Measurements from ENCODE around the gene PARS2.
"Not testable (repeated sequence)": the region's sequence is repeated elsewhere in the genome, so short reads cannot be mapped to it uniquely, and the experiment has no call there.

The PARS2 gene

DNA sequence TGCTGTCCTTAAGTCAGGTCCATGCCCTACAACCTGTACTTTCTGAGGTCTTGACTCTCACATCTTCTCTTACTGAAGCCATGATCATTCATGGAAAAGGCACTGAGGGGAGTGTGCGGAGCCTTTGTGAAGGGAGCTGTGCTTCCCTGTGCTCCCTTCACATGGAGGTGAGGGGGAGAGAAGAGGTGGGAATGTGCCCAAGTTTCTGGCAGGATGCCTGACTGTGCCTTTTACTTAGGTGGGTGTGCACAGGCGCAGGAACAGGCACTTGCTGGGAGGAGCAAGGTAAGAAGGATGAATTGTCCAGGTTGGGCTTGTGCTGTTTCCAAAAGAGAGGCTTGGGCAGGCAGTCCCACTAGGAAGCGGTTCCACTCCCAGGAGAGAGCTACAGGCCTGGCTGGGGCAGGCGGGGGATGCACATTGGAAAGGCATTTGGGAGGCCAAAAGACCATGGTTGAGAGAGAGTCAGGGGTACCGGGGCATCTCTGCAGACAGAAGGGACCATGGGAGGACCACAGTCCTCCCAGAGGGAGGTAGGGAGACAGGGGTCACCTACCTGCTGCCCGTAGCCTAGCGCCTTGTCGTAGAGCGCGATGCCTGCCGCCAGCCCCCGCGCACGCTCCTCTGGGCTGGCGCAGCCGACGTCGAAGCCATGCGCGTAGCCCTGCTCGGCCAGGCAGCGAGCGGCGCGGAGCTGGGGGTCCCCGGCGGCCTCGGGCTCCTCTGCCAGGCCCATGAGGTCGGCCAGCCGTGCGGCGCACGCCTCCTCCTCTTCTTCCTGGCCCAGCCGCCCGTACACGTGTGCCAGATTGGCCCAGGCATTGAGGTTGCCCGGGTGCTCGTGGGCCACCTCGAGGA is 35.9 kb upstream of the PARS2 start:
- DNase-seq (ENCODE audit: low read depth in 2 of 2, low spot score in 1 of 2), result no peak

DNA sequence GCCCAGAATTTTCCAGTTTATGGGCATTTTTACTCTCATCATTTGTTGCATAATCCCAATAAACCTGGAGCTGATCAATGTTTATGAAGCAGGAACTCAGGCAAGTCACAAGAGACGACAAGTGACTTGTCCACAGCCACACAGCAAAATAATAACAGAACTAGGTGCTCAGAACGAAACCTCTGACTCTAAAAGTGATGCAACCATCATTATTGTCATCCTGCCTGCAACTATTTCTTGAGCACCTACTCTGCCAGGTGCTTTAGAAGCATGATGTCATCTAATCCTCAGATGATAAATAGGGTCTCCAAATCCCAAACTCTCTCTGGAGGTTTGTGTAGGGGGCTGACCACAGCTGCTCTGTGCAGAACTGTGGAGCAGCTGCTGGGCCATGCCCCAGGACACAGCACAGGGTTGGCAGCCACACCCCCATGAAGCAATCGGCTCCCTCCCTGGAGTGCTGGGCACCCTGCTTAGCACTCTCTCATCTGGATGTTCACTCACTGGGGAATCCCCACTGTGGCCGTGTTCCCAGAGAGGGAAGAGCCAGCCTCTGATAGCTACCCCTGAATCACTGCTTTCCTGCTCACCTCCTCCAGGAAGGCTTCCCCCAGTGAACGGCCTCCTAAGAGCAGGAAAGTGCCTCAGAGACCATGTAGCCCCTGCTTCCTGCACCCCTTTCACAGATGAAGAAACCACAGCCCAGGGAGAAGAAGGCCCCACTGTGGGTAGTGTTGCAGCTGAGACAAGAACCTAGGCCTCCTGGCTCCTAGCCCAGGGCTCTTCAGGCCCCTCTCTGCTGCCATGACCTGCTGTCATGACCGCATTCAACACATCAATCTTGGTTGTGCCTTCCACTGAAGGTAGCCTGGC is 34.7 kb upstream of the PARS2 start:
- DNase-seq (ENCODE audit: low read depth in 2 of 2, low spot score in 1 of 2), result peak in 1 of 2 donors; percentile 2

DNA sequence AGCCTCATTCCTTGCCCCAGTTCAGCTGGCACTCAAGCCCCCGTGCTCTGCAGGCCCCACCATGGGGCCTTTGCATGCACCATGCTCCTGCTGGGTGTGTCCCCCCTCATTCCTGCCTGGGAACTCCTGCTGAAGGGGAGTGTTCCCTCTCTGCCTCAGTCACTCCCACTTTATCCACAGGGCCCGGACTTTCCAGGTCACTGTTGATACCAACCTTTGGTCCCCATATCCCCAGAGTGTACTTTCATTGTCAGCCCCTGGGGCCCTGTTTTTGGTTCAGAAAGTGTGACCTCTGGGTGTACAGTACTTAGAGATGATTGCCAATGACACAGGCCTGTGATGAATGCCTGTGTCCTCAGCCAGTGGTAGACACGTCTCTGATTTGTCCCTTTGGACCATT is 33.9 kb upstream of the PARS2 start:
- no peak for DNase-seq (ENCODE audit: low read depth in 2 of 2, low spot score in 1 of 2)

DNA sequence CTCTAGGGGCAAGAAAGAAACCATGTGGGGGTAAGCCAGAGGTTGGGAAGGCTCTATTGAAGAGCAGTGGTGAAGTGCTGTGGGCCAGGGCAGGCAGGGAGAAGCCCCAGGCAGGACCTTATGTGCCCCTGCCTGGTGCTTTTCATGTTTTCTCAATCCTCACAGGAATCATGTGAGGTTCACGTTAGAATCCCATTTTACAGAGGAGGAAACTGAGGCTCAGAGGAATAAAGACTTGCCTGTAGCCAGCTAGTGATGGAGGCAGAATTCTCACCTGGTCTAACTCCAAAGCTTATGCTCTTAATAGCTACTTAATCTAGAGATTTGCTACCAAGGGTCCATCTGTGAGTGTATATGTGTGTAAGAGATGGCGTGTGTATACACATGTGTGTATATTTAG is 32.6 kb upstream of the PARS2 start:
- no peak for DNase-seq (ENCODE audit: low read depth in 2 of 2, low spot score in 1 of 2)

DNA sequence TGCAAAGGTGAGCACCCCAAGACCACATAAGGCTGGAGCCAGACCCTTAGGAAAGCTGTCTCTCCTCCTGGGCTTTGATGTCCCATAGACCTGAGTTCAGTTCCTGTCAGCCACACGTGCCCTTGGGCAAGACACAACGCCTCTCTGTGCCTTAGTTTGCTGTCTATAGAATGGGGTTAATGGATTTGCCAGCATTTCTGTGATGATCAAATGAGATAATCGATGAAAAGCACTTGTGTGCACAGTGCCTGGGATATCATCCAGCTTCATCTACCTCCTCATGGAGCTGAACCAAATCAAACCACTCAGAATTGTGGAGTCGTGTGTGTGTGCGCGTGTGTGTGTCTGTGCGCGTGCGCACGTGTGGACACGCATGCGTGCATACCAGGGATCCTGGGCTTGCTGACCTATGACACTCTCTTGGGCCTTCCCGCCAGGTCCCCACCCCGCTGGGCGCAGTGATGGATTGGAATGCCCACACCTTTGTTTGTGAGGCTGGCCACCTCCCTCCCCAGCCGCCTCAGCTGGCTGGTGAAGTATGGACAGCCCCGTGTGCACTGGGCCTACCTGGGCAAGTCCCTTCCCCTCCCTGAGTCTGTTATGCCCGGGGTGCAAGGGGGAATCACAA is 31.6 kb upstream of the PARS2 start:
- no peak for DNase-seq (ENCODE audit: low read depth in 2 of 2, low spot score in 1 of 2)

DNA sequence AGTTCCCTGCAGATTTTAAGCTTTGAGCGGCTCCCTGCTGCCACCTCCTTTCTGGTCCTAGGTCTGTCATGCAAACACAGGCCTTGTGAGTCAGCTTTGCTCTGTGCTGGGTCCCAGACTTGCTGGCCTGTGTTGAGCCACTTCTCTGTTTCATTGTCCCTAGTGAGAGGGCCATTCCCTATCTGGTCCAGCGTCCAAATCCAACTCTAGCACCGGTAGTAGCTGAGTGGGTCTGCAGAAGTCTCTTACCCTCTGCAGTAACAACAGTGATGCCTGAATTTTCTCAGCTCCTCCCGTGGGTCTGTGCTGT is 31.0 kb upstream of the PARS2 start:
- DNase-seq (ENCODE audit: low read depth in 2 of 2, low spot score in 1 of 2), result no peak

DNA sequence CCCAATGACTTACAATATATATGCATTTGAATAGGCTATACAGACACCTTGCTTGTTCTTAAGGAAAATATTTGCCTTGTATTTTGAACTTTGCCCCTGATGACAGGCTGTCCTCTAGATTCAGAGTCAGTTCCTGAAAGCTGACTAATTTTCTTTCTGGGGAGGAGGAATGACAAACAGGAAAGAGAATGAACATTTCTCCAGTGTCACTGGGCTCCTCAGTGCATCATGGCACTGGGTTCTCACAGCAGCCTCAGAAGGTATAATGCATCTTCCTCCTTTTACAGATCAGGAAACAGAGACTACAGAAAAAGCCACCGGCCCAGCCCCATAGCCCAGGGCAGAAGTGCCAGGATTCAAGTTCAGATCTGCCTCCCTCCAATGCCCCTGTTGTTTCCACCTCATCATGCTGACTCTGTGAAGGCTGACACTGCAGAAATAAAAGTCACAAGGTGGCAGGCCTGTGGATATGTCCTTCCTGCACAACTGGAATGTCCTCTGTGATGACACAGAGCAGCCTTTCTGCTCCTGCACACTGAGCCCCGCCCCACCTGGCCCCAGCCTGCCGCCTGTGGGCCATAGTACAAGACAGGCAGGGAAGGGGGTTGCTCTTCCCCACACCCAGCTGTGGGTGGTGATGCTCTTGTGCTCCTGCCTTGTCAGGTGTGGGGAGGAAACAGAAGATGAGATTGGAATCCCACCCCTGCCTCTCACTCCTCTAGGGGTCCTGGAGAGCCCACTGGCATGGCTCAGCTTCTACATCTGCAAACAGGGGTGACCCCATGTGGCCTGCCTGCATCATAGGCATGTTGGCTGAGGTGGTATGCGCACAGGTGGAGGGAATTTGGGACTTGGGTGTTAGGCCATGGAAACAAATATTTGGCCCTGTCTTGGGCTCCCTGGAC is 30.4 kb upstream of the PARS2 start:
- no peak for DNase-seq (ENCODE audit: low read depth in 2 of 2, low spot score in 1 of 2)

DNA sequence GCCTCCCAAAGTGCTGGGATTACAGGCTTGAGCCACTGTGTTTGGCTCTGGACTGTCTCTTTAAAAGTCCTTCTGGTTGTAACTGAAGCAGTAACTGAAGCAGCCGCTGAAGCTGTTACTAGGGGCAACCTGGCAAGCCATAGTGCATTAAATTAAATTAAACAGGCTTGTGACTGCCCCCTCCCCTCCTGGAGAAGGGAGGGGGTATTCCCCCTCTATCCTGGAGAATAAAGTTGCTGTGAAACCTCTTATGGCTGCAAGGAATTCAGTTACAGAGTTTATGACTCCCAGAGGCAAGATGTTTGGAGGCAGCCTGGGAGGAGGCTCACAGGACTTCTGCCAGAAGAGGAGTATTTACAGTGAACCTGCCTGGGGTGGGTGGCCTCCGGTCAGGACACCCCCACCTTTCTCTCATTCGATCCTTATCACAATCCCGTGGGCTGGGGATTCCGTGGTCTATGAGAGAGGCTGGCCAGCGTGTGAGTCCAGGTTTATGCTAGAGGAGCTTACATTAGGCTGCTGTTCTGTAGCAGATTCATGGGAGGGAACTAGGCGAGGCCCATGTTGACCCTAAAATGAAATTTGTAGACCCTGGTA is 28.5 kb upstream of the PARS2 start:
- no peak for DNase-seq (ENCODE audit: low read depth in 2 of 2, low spot score in 1 of 2)

DNA sequence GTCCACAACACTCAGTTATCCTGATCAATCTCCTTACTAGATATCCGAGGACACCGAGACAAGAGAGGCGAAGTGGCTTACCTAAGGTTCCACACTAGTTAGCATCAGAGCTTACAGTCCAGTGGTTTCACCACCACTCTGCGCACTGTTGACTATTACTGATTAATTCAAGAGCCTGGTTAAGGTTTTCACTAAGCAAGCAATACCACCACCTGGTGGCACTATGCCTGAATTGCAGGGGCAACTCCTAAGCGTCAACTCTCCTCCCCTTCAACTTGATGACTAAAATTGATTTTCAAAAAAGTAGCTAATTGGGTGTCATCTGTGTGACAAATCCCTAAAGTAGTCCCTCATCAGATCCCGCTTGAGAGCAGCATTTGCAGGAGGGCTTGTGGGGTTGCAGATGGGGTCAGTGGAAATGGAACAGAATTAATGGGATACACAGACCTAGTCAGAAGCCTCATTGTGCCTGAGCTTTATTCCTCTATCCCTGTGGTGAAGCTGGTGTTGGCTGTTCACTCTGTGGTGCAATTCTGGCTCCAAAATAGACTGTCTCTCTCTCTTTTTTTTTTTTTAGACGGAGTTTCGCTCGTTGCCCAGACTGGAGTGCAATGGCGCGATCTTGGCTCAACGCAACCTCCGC is 27.7 kb upstream of the PARS2 start:
- no peak for DNase-seq (ENCODE audit: low read depth in 2 of 2, low spot score in 1 of 2)

DNA sequence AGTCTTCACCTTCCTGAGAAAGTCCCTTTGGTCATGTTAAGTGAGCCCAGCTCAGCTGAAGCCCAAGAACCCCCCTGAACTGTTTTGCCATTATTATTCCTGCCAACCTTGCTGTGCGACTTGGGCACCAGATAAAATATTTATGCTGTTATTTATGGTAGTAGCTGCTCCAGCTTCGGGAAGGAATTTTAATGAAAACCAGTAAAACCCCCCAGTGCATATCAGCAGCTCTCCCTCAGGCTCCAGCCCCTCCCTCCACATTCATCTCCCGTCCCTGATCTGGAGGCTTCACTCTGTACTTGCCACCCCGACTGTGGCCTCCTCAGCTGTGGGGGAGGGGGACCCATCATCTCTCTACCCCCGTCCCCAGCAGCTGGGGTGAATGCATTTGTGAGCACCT is 24.1 kb upstream of the PARS2 start:
- DNase-seq (ENCODE audit: low read depth in 2 of 2, low spot score in 1 of 2), result no peak

DNA sequence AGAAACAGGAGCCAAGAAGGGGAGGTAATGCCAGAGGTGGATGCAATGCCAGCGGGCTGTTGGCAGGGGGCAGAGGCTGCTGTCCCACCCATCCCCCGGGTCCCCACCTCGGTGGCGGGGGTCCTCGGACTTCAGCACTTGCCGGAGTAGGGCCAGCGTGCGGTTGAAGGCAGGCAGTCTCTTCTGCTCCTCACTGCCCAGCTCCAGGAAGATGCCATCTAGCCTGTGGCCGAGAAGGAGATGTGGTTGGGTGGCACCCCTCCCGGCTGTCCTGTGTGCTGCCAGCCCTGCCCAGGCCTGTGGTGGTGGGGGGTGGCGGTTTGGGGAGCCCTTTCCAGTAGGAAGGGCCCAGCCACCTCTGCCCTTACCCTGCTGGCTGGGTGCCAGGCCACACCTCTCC is 23.3 kb upstream of the PARS2 start:
- no peak for DNase-seq (ENCODE audit: low read depth in 2 of 2, low spot score in 1 of 2)

DNA sequence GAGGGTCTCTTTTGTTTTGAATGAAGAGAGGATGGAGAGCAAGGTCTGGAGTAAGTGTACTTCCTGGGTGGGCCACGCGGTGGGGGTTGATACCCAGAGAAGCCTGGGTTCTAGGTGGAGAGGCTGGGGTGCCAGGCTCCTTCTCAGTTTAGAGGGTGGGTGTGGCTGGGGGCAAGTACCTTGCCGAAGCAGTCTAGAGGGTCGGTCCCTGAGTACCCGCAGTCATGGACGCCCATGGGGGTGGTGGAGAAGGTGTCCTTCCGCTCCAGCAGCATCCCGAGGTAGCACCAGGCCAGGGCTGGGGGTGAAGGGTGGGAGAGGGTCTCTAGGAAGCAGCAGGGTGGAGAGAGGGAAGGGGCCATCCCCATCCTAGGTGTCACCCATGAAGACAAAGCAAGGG is 22.5 kb upstream of the PARS2 start:
- DNase-seq (ENCODE audit: low read depth in 2 of 2, low spot score in 1 of 2), result no peak

DNA sequence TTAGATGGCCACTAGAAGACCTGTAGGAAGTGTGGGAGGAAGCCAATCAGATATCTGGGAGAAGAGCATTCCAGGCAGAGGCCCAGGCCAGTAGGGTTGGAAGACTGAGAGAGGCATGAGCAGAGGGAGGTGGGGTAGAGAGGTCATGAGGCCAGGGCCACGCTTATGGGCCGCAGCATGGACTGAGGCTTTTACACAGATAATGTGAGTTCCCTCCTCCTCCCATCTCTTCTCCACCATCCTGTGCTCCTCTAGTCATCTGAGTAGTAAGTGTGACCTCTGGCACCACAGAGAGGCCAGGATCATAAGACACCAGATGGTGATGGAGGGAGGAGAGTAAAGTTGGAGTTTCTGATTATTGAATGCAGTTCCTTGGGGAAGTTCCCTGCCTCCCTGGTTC is 19.7 kb upstream of the PARS2 start:
- DNase-seq (ENCODE audit: low read depth in 2 of 2, low spot score in 1 of 2), result no peak

DNA sequence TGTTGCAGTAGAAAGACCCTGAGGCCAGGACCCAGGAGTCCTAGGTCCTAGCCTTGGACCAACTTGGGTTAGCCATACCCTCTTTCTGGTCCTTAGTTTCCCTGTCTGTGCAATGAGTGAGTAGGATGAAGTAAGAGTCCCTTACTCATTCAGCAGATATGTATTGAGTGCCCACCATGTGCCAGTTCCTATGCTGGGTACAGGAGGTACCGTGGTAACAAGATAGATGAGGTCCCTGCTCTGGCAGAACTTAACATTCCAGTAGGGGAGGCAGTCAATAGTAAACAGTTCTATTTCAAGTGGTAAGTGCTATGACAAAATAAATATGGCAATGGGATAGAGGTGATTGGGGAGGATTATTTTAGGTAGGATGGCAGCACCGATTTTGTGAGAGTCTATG is 18.3 kb upstream of the PARS2 start:
- no peak for DNase-seq (ENCODE audit: low read depth in 2 of 2, low spot score in 1 of 2)

DNA sequence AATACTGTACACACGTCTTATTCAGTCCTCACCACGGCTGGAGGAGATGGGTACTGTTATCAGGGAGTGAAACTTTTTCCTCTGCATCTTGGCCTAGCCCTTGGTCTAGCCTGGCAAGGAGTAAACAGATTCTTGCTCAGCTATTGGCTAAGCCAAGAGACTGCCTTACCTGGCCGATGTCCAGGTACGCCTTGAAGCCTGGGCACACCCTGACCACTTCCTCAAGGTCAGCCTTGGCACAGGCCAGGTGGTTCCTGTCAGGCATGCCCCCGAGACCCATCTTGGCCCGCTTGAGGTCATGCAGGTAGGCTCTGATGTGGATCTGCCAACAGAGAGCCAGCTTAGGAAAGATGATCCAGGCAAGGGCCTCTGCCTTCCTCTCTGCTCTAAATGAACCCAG is 17.8 kb upstream of the PARS2 start:
- no peak for DNase-seq (ENCODE audit: low read depth in 2 of 2, low spot score in 1 of 2)

DNA sequence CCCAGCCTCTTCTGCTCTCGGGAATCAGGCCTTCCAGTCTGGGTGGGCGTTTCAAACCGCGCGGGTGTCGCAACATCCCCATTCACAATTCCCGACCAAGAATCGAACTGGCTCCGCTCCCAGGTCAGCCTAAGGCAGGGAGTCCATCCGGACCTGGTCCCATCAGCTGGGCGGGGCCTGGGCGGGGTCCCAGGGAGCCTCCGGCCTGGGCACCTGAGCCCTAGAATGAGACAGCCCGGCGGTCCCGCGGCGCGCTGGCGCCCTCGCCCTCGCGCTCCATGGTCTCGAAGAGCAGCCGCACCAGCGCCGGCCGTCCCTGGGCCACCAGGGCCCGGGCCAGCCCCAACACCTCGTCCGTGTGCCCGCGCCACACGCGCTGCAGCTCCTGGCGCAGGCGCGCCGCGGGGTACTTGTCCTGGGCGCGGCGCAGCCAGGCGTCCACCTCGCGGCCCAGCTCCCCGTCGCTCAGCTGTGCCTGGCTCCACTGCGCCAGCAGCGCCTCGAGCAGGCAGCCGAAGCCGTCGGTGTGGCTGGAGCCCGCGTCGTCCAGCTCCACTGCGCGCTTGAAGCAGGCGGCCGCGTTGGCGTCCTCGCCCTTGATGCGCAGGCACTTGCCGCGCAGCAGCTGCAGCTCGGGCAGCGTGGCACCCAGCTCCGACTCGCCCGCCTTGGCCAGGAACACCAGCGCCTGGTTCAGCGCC is 16.9 kb upstream of the PARS2 start:
- no peak for DNase-seq (ENCODE audit: low read depth in 2 of 2, low spot score in 1 of 2)

DNA sequence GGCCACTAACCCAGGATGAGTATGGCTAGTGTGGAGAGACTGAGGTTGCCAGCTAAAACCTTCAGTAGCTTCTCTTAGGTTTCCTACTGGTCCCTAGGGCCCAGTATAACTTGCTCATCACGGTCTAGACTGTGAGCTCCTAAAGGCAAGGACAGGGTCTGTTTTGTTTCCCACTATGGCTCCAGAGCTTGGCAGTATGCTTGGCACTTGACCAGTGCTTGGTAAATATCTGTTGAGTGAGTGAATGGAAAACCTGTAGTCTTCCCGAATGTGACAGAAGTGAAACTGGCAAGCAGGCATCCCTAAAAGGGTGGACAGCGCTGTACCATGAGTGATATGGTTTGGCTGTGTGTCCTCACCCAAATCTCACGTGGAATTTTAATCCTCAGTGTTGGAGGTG is 13.1 kb upstream of the PARS2 start:
- no peak for DNase-seq (ENCODE audit: low read depth in 2 of 2, low spot score in 1 of 2)

DNA sequence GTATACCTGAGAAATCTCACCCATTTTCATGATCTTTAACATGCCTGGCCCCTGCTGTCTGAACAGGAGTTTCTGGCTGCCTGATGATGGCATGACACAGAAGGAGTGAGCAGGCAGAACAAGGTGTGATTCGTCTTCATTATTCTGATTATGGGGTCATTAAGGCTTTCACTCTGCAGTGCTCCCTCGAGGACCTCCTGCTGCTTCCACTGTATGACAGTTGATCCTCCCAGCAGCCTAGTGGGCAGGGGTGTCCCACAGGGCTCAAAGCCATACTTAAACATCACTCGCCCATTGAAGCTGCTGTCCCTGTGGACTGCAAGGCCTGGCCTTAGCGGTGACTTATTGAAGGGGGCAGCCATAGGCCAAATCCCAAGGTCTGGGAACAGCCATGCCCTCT is 12.7 kb upstream of the PARS2 start:
- no peak for DNase-seq (ENCODE audit: low read depth in 2 of 2, low spot score in 1 of 2)

DNA sequence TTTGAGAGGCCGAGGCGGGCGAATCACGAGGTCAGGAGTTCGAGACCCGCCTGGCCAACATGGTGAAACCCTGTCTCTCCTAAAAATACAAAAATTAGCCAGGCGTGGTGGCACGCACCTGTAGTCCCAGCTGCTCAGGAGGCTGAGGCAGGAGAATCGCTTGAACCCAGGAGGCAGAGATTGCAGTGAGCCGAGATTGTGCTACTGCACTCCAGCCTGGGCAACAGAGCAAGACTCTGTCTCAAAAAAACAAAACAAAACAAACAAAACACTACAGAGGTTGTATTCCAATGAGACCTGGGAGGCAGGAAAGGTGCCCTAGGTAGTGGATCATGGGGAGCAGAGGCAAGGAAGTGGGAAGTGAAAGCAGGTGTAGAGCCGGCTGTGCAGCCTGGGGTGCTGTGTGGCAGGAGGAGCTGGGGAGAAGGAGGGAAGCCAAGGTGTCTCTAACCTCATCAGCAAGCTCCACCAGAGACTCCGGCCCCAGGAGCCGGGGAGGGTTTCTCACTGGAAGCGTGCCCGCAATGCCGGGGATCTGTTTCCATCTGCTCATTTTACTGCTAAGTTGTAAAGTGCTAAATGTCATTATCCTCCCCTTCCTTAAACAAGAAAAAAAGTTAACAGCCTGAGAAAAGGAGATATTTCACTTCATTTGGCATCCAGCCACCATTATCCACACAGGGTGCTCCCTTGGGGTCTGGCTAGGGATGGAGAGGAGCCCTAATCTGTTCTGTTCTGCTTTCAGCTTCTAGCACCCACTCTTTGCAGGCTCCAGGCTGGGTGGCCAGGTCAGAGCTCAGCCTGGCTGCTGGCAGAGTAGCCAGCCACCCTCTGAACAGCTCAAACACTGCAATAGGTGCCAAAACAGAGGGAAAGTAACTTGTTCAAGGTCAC is 11.8 kb upstream of the PARS2 start:
- not testable (repeated sequence) for DNase-seq (ENCODE audit: low read depth in 2 of 2, low spot score in 1 of 2)
